ENCODE results near the gene DUSP5.

Gene DUSP5

GRCh38 chr10:110548002-110548401 lies 50.3 kb downstream of the DUSP5 start:
- DNase-seq = no peak

GRCh38 chr10:110549211-110549610 lies 51.5 kb downstream of the DUSP5 start:
- no peak for DNase-seq

- no peak for DNase-seq
Measured at GRCh38 chr10:110553905-110554304, 56.2 kb downstream of the DUSP5 start.

- no peak for DNase-seq
Measured at GRCh38 chr10:110556296-110556695, 58.6 kb downstream of the DUSP5 start.

- DNase-seq = no peak
Measured at GRCh38 chr10:110556969-110557601, 59.4 kb downstream of the DUSP5 start.

DNA sequence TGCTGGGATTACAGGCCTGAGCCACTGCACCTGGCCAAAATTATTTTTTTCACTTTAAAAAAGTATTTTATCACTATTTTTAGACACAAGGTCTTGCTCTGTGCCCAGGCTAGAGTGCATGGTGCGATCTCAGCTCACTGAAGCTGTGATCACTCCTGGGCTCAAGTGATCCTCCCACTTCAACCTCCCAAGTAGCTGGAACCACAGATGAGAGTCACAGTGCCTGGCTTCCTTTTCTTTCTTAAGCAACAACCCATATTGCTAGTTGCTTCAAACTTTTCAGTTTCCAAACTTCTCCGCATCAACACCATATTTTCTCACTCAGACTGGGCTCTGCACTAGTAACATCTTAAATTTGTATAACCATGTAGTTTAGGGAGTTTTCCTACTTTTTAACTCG lies 60.3 kb downstream of the DUSP5 start:
- no peak for DNase-seq

DNA sequence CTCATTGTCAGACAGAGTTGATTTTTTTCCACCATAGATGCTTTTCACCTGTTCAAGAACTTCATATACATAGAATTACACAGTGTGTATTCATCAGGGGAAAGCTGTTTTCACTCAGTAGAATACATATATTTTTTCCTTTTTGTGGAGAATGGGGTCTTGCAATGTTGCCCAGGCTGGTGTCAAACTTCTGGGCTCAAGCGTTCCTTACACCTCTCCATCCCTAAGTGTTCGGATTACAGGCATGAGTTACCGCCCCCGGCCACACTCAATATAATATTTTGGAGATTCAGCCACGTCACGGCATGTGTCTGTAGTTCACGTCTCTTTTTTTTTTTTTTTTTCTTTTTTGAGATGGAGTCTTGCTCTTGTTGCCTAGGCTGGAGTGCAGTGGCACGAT lies 62.3 kb downstream of the DUSP5 start:
- no peak for DNase-seq
